ENCODE results near the gene CLSTN2. TPM values are rescaled to one million over a fixed set of nuclear protein-coding genes. Genes with fewer than 3 reads are reported as not detected.

The CLSTN2 gene
- total and polyA plus RNA-seq, 2 of the 8 experiments (the other 6 are each of a cell fraction or from before 2014, with no cell fraction given), result 0.39 to 0.52 TPM

DNA sequence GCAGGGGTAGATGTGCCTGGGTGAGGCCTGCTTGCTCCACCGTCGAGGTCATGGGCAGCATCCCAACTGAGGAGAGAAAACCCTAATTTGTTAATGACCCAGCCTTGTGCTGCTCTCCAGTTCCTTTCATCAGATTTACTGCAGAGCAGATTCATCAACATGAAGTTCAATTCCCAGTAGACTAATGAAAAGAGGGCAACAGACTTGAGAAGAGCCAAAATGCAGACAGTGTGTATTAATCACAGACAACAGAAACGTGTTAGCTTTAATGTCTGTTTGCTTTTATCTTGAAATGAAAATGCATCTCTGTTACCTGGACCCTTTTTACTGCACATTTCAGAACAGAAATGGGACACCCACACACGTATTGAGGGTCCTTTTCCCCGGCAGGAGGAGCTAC lies 639.4 kb downstream of the CLSTN2 start:
- Histone ChIP-seq H3K4me2 (ENCODE audit: insufficient read depth in 1 of 2, low read depth in 2 of 2, low read length in 2 of 2) (no peak overlapping the region), H4K91ac (replicated peaks; ENCODE audit: insufficient read length, low read length) (no peak overlapping the region), H4K20me1 (replicated peaks in 1 of 2; ENCODE audit: control insufficient read depth in 1 of 2, insufficient read depth in 2 of 2, low read length in 2 of 2) (no peaks in the 10 kb centered on the region), H3K9ac (replicated peaks in 1 of 4; ENCODE audit: extremely low read depth in 1 of 4, low read depth in 3 of 4, low read length in 3 of 4) (no peak overlapping the region), H3K27ac (ENCODE audit: low read depth, low read length) (no peak overlapping the region), H3K4me1 (replicated peaks in 1 of 4; ENCODE audit: control insufficient read depth in 3 of 4, insufficient read depth in 4 of 4, low read length in 3 of 4) (no peaks in the 10 kb centered on the region), H3K23ac (ENCODE audit: insufficient read length) (no peak overlapping the region), H2BK5ac (ENCODE audit: low read depth, low read length) (no peak overlapping the region), H3K36me3 (ENCODE audit: control insufficient read depth in 2 of 4, insufficient read depth in 4 of 4, low read length in 3 of 4) (no peaks in the 10 kb centered on the region; a peak in 2 of 8 replicates), H2BK12ac (ENCODE audit: low read depth, low read length) (no peak overlapping the region), H3K9me3 (ENCODE audit: insufficient read depth in 2 of 2, low read depth in 1 of 2, low read length in 1 of 2) (no peaks in the 10 kb centered on the region), H3K79me2 (ENCODE audit: control insufficient read depth in 1 of 2, insufficient read depth in 2 of 2, low read length in 2 of 2) (no peaks in the 10 kb centered on the region), H2BK15ac (ENCODE audit: low read length) (no peak overlapping the region), H4K8ac (ENCODE audit: extremely low read depth, insufficient read depth, low read length) (no peak overlapping the region), H3K18ac (ENCODE audit: extremely low read depth, low read length) (no peak overlapping the region), H3K23me2 (ENCODE audit: low read depth, low read length) (peaks cover 2% of the 10 kb centered on the region; the same call in 1 of the 2 replicates), H2BK20ac (ENCODE audit: low read length) (no peak overlapping the region), H3K4ac (replicated peaks; ENCODE audit: insufficient read length, low read depth, low read length) (no peak overlapping the region), H4K5ac (ENCODE audit: insufficient read length, low read depth, low read length) (no peak overlapping the region), H3K27me3 (replicated peaks in 1 of 4; ENCODE audit: control insufficient read depth in 3 of 4, extremely low read depth in 1 of 4, insufficient read depth in 3 of 4, low read length in 3 of 4) (no peaks in the 10 kb centered on the region), H3K14ac (ENCODE audit: insufficient read length) (no peak overlapping the region), H3K79me1 (ENCODE audit: low read depth, low read length) (no peaks in the 10 kb centered on the region), H2AK5ac (ENCODE audit: low read depth, low read length) (no peak overlapping the region), H2BK120ac (replicated peaks; ENCODE audit: low read depth, low read length) (no peak overlapping the region), H3K4me3 (ENCODE audit: extremely low read depth in 1 of 4, insufficient read depth in 2 of 4, low read depth in 3 of 4, low read length in 4 of 4) (no peak overlapping the region), H2AFZ (ENCODE audit: low read length) (no peak overlapping the region), H3K56ac (replicated peaks; ENCODE audit: insufficient read length, low read depth, low read length) (no peak overlapping the region)
- CTCF ChIA-PET (ENCODE audit: partially characterized antibody), result interaction anchor here (3.0 kb wide), 1 partner anchor 9 kb away, joined by 9 read pairs; no protein-coding TSS in a partner anchor
- POLR2A ChIA-PET (ENCODE audit: partially characterized antibody), result no interaction called here
- no peak for FAIRE-seq
- WGBS, 2 experiments (ENCODE audit: extremely low coverage in 1 of 2, insufficient coverage in 1 of 2, insufficient read length in 1 of 2, insufficient replicate concordance in 2 of 2, low coverage in 1 of 2, low lambda C conversion rate in 2 of 2, missing lambda C conversion rate in 1 of 2), result 93% methylated on average over 5 of the region's 5 CpGs; no CpG with 5 or more reads in 1 of the 2 experiments
- no peak for TF ChIP-seq POU5F1 (IDR thresholded peaks at IDR 0.05; ENCODE audit: low read depth, low read length)
- no peak for TF ChIP-seq RFX5 (IDR thresholded peaks at IDR 0.05; ENCODE audit: borderline replicate concordance, low read depth, low read length)
- TF ChIP-seq SRF (IDR thresholded peaks at IDR 0.05; ENCODE audit: low read depth, low read length), result no peak
- no peak for TF ChIP-seq SP1 (IDR thresholded peaks at IDR 0.05; ENCODE audit: low read depth, low read length)
- no peak for TF ChIP-seq KDM4A (IDR thresholded peaks at IDR 0.05; ENCODE audit: low read depth, low read length, severe bottlenecking)
- no peak for TF ChIP-seq ASH2L (IDR thresholded peaks at IDR 0.05; ENCODE audit: low read length)
- TF ChIP-seq GABPA (IDR thresholded peaks at IDR 0.05; ENCODE audit: borderline replicate concordance, insufficient read depth, low read length), result no peak
- no peak for TF ChIP-seq FOSL1 (IDR thresholded peaks at IDR 0.05; ENCODE audit: insufficient read depth, low read depth, low read length)
- TF ChIP-seq, protein P1, sequence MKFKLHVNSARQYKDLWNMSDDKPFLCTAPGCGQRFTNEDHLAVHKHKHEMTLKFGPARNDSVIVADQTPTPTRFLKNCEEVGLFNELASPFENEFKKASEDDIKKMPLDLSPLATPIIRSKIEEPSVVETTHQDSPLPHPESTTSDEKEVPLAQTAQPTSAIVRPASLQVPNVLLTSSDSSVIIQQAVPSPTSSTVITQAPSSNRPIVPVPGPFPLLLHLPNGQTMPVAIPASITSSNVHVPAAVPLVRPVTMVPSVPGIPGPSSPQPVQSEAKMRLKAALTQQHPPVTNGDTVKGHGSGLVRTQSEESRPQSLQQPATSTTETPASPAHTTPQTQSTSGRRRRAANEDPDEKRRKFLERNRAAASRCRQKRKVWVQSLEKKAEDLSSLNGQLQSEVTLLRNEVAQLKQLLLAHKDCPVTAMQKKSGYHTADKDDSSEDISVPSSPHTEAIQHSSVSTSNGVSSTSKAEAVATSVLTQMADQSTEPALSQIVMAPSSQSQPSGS (IDR thresholded peaks at IDR 0.05; ENCODE audit: low read length), result no peak
- TF ChIP-seq SIX5 (IDR thresholded peaks at IDR 0.05; ENCODE audit: low read depth, low read length), result no peak
- no peak for DNase-seq (ENCODE audit: low read depth in 1 of 2, low spot score in 2 of 2)

All from H1 (cell line).